ENCODE results near the gene KRTAP13-1. TPM values are rescaled to one million over a fixed set of nuclear protein-coding genes. Genes with fewer than 3 reads are reported as not detected.

KRTAP13-1 gene
- total and polyA plus RNA-seq, 4 donors = not detected

DNA sequence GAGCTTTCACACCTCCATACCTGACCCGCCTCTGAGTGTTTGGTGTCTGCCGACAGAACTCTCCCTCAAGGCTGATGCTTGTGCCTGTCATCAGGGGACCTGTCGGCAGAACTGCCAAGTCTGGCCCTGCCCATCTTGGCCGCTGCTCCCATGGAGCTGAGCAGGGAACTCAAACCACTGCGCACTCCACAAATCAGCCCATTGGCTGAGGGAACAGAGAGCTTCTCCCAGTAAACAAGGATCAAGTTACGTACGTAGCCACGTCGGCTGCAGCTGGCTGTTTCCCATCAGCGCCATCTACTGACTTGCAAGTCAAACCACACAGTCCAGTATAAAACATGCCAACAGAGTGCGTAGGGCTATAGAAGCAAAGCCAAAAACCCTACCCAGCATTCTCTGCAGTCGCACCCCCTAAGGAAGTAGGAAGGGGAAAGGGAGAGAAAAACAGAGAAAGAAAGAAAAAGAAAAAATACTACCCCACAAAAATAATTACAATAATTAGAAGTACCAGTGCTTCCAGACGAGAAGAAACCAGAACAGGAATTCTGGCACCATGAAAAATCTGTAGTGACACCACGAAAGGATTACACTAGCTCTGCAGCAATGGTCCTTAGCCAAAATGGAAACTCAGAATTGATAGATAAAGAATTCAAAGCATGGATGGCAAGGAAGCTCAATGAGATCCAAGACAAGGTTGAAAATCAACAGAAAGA is 13.1 kb downstream of the KRTAP13-1 start:
- Histone ChIP-seq H3K27ac (ENCODE audit: low read depth, low read length) (no peak overlapping the region), H3K36me3 (ENCODE audit: control insufficient read depth, insufficient read depth, low read length) (no peaks in the 10 kb centered on the region), H3K4me3 (ENCODE audit: low read depth, low read length) (no peak overlapping the region), H3K9me3 (ENCODE audit: control insufficient read depth, insufficient read depth, low read length) (no peaks in the 10 kb centered on the region), H3K27me3 (ENCODE audit: control insufficient read depth, insufficient read depth, low read length) (no peaks in the 10 kb centered on the region), H3K4me1 (ENCODE audit: control insufficient read depth, insufficient read depth, low read length) (peaks cover 3% of the 10 kb centered on the region)
- DNase-seq (ENCODE audit: low read depth in 4 of 6, low spot score in 6 of 6) = no peak
- 64% methylated on average over 7 of the region's 14 CpGs for WGBS (ENCODE audit: insufficient coverage)

DNA sequence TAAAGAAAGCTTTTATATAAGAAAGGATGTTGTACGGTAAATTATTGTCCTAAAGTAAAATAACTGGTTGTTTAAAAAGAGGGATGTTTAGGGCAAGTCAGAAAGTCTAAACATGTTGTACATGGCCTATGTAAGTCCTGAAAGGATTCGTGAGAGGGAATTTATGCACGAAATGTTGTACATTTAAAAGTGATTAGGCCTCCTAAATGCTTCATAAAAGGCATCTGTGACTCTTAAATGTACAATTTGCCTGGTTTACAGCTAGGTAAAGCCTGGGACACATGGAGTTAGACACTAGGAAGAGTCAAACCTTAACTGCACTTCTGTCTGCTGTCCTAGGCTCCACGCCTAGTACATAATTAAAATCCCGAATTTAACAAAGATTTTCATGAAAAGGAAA is 20.2 kb downstream of the KRTAP13-1 start:
- Histone ChIP-seq H3K27ac (ENCODE audit: low read depth, low read length) (no peak overlapping the region), H3K4me1 (ENCODE audit: control insufficient read depth, insufficient read depth, low read length) (no peaks in the 10 kb centered on the region), H3K4me3 (ENCODE audit: low read depth, low read length) (no peak overlapping the region), H3K9me3 (ENCODE audit: control insufficient read depth, insufficient read depth, low read length) (no peaks in the 10 kb centered on the region), H3K27me3 (ENCODE audit: control insufficient read depth, insufficient read depth, low read length) (no peaks in the 10 kb centered on the region), H3K36me3 (ENCODE audit: control insufficient read depth, insufficient read depth, low read length) (no peaks in the 10 kb centered on the region)
- WGBS (ENCODE audit: insufficient coverage) = 100% methylated on average over 3 of the region's 5 CpGs
- DNase-seq (ENCODE audit: low read depth in 4 of 6, low spot score in 6 of 6) = no peak

DNA sequence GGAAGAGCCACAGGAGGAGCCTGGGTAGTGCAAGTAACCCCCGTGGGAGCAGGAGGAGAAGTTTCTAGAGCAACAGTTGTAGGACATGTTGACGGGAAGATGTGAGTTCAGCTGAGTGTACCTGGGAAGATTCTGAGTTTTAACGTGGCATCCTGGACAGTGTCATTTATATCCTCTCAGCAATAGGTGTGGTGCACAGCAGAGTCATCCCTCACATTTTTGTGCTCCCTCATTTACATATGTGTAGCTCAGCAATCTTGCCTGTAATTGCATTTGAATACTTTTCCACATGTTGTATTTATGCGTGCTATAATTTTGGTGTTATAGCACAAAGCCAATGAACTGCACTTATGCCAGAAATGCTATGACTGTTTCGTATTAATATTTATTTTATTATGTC is 30.0 kb downstream of the KRTAP13-1 start, which contains the start of gene KRTAP13-3:
KRTAP13-3 (minus strand) TSS at position 101 of the 400 bp plus-strand sequence; CDS start at position 87, 14 bp downstream.
- Histone ChIP-seq H3K27me3 (ENCODE audit: control insufficient read depth, insufficient read depth, low read length) (no peaks in the 10 kb centered on the region), H3K27ac (ENCODE audit: low read depth, low read length) (no peak within 1 kb of the TSS), H3K9me3 (ENCODE audit: control insufficient read depth, insufficient read depth, low read length) (no peaks in the 10 kb centered on the region), H3K4me1 (ENCODE audit: control insufficient read depth, insufficient read depth, low read length) (no peaks in the 10 kb centered on the region), H3K4me3 (ENCODE audit: low read depth, low read length) (no peak within 1 kb of the TSS), H3K36me3 (ENCODE audit: control insufficient read depth, insufficient read depth, low read length) (no peaks in the 10 kb centered on the region)
- DNase-seq (ENCODE audit: low read depth in 4 of 6, low spot score in 6 of 6) = no peak
- 95% methylated on average over 3 of the region's 5 CpGs for WGBS (ENCODE audit: insufficient coverage)

DNA sequence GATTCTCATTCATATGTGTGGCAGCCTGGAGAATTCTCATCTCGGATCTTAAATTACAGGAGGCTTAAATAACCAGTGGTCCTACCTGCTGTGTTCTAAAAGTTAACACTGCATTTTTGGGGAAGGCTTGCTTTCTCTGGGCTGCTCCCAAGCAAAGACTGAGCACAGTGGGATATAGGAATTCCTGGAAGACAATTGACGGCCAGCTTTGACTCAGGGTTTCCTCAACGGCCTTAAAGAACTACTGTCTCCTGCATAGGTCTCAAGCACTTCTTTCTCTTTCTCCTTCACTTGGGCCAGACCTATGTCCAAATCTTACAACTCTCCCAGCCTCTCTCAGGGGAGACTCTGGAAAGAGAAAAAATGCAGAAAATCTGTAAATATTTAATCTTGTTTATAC is 30.9 kb downstream of the KRTAP13-1 start:
- Histone ChIP-seq H3K4me3 (ENCODE audit: low read depth, low read length) (no peak overlapping the region), H3K4me1 (ENCODE audit: control insufficient read depth, insufficient read depth, low read length) (no peaks in the 10 kb centered on the region), H3K36me3 (ENCODE audit: control insufficient read depth, insufficient read depth, low read length) (no peaks in the 10 kb centered on the region), H3K27ac (ENCODE audit: low read depth, low read length) (no peak overlapping the region), H3K27me3 (ENCODE audit: control insufficient read depth, insufficient read depth, low read length) (no peaks in the 10 kb centered on the region), H3K9me3 (ENCODE audit: control insufficient read depth, insufficient read depth, low read length) (no peaks in the 10 kb centered on the region)
- WGBS (ENCODE audit: insufficient coverage) = 34% methylated on average over 2 of the region's 3 CpGs
- peak in 1 of 6 donors; percentile 56 for DNase-seq (ENCODE audit: low read depth in 4 of 6, low spot score in 6 of 6)

DNA sequence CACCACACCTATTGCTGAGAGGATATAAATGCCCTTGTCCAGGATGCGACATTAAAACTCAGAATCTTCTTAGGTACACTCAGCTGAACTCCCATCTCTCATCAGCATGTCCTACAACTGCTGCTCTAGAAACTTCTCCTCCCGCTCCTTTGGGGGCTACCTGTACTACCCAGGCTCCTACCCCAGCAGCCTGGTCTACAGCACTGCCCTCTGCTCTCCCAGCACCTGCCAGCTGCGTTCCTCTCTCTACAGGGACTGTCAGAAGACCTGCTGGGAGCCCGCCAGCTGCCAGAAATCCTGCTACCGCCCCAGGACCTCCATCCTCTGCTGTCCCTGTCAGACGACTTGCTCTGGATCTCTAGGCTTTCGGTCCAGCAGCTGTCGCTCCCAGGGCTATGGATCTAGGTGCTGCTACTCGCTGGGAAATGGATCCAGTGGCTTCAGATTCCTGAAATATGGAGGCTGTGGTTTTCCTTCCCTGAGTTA is 34.4 kb downstream of the KRTAP13-1 start, which contains the start of gene KRTAP13-4:
KRTAP13-4 (plus strand) TSS at position 51 of the 486 bp plus-strand sequence; CDS start at position 107, 56 bp downstream.
- 87% methylated on average over 9 of the region's 9 CpGs for WGBS (ENCODE audit: insufficient coverage)
- H3K27me3 ChIP-seq (ENCODE audit: control insufficient read depth, insufficient read depth, low read length) = no peaks in the 10 kb centered on the region
- no peak within 1 kb of the TSS for H3K4me3 ChIP-seq (ENCODE audit: low read depth, low read length)
- no peaks in the 10 kb centered on the region for H3K4me1 ChIP-seq (ENCODE audit: control insufficient read depth, insufficient read depth, low read length)
- H3K9me3 ChIP-seq (ENCODE audit: control insufficient read depth, insufficient read depth, low read length) = no peaks in the 10 kb centered on the region
- no peak within 1 kb of the TSS for H3K27ac ChIP-seq (ENCODE audit: low read depth, low read length)
- no peaks in the 10 kb centered on the region for H3K36me3 ChIP-seq (ENCODE audit: control insufficient read depth, insufficient read depth, low read length)
- DNase-seq (ENCODE audit: low read depth in 4 of 6, low spot score in 6 of 6) = no peak

DNA sequence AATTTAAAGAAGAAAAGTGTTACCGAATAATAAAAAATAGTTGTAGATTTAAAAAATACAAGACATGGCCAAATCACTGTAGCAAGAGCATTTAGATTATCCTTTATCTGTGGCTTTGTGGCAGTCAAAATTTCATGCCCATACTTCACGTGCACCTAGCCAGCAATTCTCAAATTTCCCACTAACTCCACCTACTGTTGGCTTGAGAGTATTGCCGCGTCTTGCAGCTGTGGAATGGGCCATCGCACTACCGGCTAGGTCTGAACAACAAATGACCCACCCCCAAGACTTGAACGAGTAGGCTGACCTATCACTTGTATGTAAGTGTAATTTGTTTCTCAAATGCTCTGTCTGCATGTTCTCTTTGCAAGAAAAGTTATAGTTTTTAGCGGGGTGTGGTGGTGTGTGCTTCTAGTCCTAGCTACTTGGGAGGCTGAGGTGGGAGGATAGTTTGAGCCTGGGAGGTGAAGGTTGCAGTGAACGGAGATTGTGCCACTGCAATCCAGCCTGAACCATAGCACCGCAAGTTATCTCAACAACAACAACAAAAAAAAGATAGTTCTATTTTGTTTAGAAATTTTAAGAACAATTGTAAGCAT is 38.3 kb downstream of the KRTAP13-1 start:
- Histone ChIP-seq H3K27me3 (ENCODE audit: control insufficient read depth, insufficient read depth, low read length) (no peaks in the 10 kb centered on the region), H3K9me3 (ENCODE audit: control insufficient read depth, insufficient read depth, low read length) (no peaks in the 10 kb centered on the region), H3K4me1 (ENCODE audit: control insufficient read depth, insufficient read depth, low read length) (no peaks in the 10 kb centered on the region), H3K36me3 (ENCODE audit: control insufficient read depth, insufficient read depth, low read length) (no peaks in the 10 kb centered on the region), H3K4me3 (ENCODE audit: low read depth, low read length) (no peak overlapping the region), H3K27ac (ENCODE audit: low read depth, low read length) (no peak overlapping the region)
- 0% methylated on average over 1 of the region's 10 CpGs for WGBS (ENCODE audit: insufficient coverage)
- DNase-seq (ENCODE audit: low read depth in 4 of 6, low spot score in 6 of 6) = no peak

DNA sequence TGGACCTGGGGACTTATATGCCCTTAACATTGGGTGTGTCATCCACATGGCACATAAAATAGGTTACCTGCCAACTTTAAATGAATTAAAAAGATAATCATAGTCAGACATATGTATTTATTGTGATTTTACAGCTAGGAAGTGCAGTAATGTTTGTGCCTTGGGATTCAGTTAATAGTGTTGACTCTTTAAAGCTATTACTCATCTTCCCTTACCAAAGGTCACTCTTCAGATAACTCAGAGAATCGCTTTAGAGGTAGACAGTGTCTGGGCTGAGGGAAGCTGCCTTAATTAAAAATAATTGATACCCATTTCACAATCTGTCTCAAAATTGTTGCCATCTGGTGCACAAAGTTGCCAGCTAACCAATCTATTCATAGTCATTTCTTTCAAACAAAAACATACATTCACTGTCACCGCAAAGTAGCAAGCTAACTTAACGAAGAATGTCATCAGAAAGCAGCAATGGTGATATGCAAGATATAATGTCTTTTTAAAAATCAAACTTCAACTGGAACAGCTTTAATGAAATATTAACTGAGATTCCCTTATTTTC is 41.3 kb downstream of the KRTAP13-1 start:
- Histone ChIP-seq H3K9me3 (ENCODE audit: control insufficient read depth, insufficient read depth, low read length) (no peaks in the 10 kb centered on the region), H3K4me3 (ENCODE audit: low read depth, low read length) (no peak overlapping the region), H3K36me3 (ENCODE audit: control insufficient read depth, insufficient read depth, low read length) (no peaks in the 10 kb centered on the region), H3K27ac (ENCODE audit: low read depth, low read length) (no peak overlapping the region), H3K27me3 (ENCODE audit: control insufficient read depth, insufficient read depth, low read length) (no peaks in the 10 kb centered on the region), H3K4me1 (ENCODE audit: control insufficient read depth, insufficient read depth, low read length) (no peaks in the 10 kb centered on the region)
- DNase-seq (ENCODE audit: low read depth in 4 of 6, low spot score in 6 of 6) = peak in 1 of 6 donors; percentile 86
- WGBS (ENCODE audit: insufficient coverage) = no CpG with 5 or more reads among the region's 3 CpGs

DNA sequence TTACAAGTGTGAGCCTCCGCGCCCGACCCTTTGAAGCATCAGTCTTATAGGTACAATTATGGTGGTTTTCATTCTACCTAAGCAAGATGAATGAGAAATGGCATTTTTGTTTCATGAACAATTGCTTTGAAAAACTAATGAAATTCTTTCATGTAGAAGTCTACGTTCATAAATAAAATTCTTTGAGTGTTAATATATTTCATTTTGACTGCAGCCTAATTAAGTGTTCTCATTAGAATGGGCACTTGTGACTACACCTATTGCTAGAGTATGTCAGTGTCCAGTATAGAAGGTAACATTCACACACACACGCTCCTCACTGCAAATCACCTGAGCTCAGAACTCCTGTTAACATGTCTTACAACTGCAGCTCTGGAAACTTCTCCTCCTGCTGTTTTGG is 44.1 kb downstream of the KRTAP13-1 start, which contains the start of gene KRTAP15-1:
KRTAP15-1 (plus strand) TSS at position 301 of the 400 bp plus-strand sequence; CDS start at position 354, 53 bp downstream.
- no peaks in the 10 kb centered on the region for H3K9me3 ChIP-seq (ENCODE audit: control insufficient read depth, insufficient read depth, low read length)
- no peak within 1 kb of the TSS for H3K27ac ChIP-seq (ENCODE audit: low read depth, low read length)
- no peak for DNase-seq (ENCODE audit: low read depth in 4 of 6, low spot score in 6 of 6)
- H3K27me3 ChIP-seq (ENCODE audit: control insufficient read depth, insufficient read depth, low read length) = no peaks in the 10 kb centered on the region
- H3K4me3 ChIP-seq (ENCODE audit: low read depth, low read length) = no peak within 1 kb of the TSS
- 80% methylated on average over 1 of the region's 5 CpGs for WGBS (ENCODE audit: insufficient coverage)
- no peaks in the 10 kb centered on the region for H3K36me3 ChIP-seq (ENCODE audit: control insufficient read depth, insufficient read depth, low read length)
- no peaks in the 10 kb centered on the region for H3K4me1 ChIP-seq (ENCODE audit: control insufficient read depth, insufficient read depth, low read length)

DNA sequence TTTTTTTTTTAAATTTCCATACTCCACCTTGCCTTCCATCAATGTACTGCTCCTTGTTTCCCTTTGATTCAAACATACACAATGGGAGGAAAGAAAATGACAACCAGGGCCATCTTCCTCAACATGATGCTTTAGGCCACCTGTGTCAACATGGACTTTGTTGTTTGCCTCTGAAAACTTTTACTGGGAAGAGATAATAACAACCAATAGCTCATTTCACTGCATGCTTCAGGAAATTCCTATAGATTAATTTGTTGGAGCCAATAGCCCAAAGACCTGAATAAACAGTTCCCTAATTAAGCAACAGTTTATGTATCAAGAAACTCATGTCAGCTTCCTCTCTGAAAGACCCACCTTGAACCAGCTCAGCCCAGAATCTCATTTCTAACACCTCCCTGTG is 47.4 kb downstream of the KRTAP13-1 start:
- H3K27ac ChIP-seq (ENCODE audit: low read depth, low read length) = no peak overlapping the region
- H3K4me3 ChIP-seq (ENCODE audit: low read depth, low read length) = no peak overlapping the region
- H3K9me3 ChIP-seq (ENCODE audit: control insufficient read depth, insufficient read depth, low read length) = no peaks in the 10 kb centered on the region
- no peaks in the 10 kb centered on the region for H3K27me3 ChIP-seq (ENCODE audit: control insufficient read depth, insufficient read depth, low read length)
- no peak for DNase-seq (ENCODE audit: low read depth in 4 of 6, low spot score in 6 of 6)
- no peaks in the 10 kb centered on the region for H3K4me1 ChIP-seq (ENCODE audit: control insufficient read depth, insufficient read depth, low read length)
- no peaks in the 10 kb centered on the region for H3K36me3 ChIP-seq (ENCODE audit: control insufficient read depth, insufficient read depth, low read length)
